ENCODE data around the gene FXYD5.

FXYD5 gene

DNA sequence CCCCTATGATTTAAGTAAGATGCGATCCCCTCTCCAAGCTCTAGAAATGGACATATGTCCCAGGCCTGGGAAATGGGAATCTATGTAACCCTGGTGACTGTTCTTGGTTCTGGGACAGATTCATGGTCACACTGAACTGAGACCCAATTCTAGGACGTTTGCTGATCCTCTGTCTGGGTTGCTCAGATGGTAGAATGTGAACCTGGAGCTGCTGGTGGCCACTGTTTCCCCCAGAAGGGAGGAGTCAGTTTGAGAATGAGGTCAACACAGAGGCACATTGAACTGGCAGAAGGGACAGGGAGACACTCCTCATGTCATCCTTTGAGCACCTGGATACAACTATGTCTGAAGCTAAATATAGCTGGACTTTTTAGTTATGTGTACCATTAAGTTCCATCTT lies 44.9 kb downstream of the FXYD5 start:
- DNase-seq (ENCODE audit: low spot score) (no peak), ATAC-seq (ENCODE audit: low read depth) (no peak)
- TF ChIP-seq, protein P1, sequence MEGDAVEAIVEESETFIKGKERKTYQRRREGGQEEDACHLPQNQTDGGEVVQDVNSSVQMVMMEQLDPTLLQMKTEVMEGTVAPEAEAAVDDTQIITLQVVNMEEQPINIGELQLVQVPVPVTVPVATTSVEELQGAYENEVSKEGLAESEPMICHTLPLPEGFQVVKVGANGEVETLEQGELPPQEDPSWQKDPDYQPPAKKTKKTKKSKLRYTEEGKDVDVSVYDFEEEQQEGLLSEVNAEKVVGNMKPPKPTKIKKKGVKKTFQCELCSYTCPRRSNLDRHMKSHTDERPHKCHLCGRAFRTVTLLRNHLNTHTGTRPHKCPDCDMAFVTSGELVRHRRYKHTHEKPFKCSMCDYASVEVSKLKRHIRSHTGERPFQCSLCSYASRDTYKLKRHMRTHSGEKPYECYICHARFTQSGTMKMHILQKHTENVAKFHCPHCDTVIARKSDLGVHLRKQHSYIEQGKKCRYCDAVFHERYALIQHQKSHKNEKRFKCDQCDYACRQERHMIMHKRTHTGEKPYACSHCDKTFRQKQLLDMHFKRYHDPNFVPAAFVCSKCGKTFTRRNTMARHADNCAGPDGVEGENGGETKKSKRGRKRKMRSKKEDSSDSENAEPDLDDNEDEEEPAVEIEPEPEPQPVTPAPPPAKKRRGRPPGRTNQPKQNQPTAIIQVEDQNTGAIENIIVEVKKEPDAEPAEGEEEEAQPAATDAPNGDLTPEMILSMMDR (IDR thresholded peaks at IDR 0.05; ENCODE audit: poor library complexity, severe bottlenecking): no peak
- H3K27me3 ChIP-seq (ENCODE audit: insufficient read depth, poor library complexity, severe bottlenecking): no peaks in the 10 kb centered on the region
- no peaks in the 10 kb centered on the region for H3K4me1 ChIP-seq (ENCODE audit: insufficient read depth, poor library complexity, severe bottlenecking)
- no peaks in the 10 kb centered on the region for H3K36me3 ChIP-seq (ENCODE audit: low read depth)
- no peak overlapping the region for H3K4me3 ChIP-seq (ENCODE audit: severe bottlenecking)
- no peaks in the 10 kb centered on the region for H3K9me3 ChIP-seq (ENCODE audit: severe bottlenecking)
- H3K27ac ChIP-seq (ENCODE audit: poor library complexity, severe bottlenecking): no peak overlapping the region

DNA sequence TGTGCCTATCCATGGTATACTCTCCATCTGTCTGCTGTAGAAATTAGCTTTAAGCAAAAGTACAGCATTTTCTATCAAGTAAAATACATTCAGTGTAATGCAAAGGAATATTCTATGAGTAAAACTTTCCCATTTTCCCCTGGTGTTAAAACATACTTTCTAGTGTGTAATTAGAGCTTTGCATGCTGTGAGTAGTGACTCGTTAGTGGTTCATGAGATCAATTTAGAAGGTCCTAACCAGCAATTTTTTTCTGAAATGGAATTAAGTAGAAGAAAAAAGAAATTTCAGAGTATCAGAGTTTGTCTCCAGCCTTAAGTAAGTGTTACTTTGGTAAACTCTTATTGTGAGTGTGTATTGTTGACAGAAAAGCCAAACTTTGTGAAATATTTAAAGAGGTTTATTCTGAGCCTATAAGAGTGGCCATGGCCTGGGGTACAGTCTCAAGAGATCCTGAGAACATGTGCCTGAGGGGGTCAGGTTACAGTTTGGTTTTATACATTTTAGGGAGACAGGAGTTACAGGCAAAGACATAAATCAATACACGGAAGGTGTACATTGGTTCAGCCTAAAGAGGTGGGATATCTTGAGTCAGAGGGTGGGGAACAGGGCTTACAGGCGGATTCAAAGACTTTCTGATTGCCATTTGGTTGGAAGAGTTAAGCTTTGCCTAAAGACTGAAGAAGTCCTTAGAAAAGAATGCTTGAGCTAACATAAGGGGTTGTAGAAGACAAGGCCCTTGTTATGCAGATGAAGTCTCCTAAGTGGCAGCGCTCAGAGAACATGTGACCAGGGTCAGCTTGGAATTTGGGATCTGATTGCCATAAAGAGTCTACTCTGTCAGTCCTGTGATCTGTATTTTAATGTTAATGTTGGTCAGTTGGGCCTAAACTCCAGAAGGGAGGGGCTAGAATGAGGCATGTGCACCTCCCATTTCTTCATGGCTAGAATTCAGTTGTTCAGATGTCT lies 48.5 kb downstream of the FXYD5 start:
- Histone ChIP-seq H3K4me3 (ENCODE audit: severe bottlenecking) (no peak overlapping the region), H3K27me3 (ENCODE audit: insufficient read depth, poor library complexity, severe bottlenecking) (no peaks in the 10 kb centered on the region), H3K36me3 (ENCODE audit: low read depth) (no peaks in the 10 kb centered on the region), H3K4me1 (ENCODE audit: insufficient read depth, poor library complexity, severe bottlenecking) (no peaks in the 10 kb centered on the region), H3K27ac (ENCODE audit: poor library complexity, severe bottlenecking) (no peak overlapping the region), H3K9me3 (ENCODE audit: severe bottlenecking) (no peaks in the 10 kb centered on the region)
- DNase-seq (ENCODE audit: low spot score) (no peak), ATAC-seq (ENCODE audit: low read depth) (no peak)
- TF ChIP-seq, protein P1 (IDR thresholded peaks at IDR 0.05; ENCODE audit: poor library complexity, severe bottlenecking): no peak

DNA sequence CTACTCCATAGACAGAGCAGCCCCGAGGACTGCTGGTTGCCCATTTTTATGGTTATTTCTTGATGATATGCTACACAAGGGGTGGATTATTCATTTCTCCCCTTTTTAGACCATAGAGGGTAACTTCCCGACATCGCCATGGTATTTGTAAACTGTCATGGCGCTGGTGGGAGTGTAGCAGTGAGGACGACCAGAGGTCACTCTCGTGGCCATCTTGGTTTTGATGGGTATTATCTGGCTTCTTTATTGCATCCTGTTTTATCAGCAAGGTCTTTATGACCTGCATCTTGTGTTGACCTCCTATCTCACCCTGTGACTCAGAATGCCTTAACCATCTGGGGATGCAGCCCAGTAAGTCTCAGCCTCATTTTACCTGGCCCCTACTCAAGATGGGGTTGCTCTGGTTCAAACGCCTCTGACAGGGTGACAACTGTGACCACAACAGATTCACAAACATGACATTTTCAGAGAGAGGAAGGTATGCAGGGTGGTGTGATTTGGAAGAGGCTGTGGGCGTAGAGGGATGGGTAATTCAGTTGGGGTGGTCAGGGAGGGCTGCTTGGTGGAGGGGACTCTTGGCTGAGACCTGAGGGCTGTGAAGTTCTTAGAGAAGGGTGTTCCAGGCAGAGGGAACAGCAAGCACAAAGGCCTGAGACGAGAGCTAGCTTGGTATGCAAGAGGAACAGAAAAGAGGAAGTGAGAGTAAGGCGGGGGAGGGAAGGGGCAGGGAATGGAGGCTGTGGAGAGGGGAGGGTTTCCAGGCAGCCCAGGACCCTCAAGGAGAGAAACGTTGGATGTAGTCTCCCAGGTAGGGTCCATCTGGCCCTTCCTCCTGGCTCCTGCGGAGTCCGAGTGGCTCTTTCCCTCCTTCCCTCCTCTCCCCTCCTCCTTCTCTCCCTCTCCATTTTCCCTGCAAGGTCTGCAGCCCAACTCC lies 50.5 kb downstream of the FXYD5 start:
- Histone ChIP-seq H3K4me3 (ENCODE audit: severe bottlenecking) (no peak overlapping the region), H3K27me3 (ENCODE audit: insufficient read depth, poor library complexity, severe bottlenecking) (no peaks in the 10 kb centered on the region), H3K4me1 (ENCODE audit: insufficient read depth, poor library complexity, severe bottlenecking) (no peaks in the 10 kb centered on the region), H3K9me3 (ENCODE audit: severe bottlenecking) (no peaks in the 10 kb centered on the region), H3K36me3 (ENCODE audit: low read depth) (no peaks in the 10 kb centered on the region), H3K27ac (ENCODE audit: poor library complexity, severe bottlenecking) (no peak overlapping the region)
- no peak for ATAC-seq (ENCODE audit: low read depth)
- TF ChIP-seq, protein P1 (IDR thresholded peaks at IDR 0.05; ENCODE audit: poor library complexity, severe bottlenecking): no peak
- DNase-seq (ENCODE audit: low spot score): no peak

DNA sequence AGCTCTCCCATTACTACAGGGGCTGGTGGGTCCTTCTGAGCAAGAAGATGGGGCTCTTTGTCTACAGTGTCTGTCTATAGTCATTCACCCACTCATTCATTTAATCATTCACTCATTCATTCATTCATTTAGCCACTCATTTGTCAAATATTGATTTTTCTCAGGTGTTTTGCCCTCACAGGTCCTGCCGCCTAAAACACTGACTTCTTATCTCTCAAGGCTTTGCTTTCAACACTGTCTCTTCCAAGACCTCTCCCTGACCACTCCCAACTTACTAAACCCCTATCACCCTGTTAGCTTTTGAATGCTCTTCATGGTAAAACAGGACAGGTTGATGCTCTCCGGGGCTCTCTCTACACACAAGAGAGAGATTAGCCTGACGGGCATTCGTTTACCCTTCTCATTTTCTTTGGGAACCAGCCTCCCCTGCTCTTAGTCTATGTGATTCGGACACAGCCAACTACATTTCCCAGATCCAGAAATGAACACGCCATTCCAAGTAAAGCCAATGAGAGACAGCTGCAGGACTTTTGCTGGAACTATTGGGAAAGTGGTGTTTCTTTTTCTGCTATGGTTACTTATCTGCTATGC lies 51.3 kb downstream of the FXYD5 start:
- Histone ChIP-seq H3K27me3 (ENCODE audit: insufficient read depth, poor library complexity, severe bottlenecking) (no peaks in the 10 kb centered on the region), H3K36me3 (ENCODE audit: low read depth) (no peaks in the 10 kb centered on the region), H3K27ac (ENCODE audit: poor library complexity, severe bottlenecking) (no peak overlapping the region), H3K4me3 (ENCODE audit: severe bottlenecking) (no peak overlapping the region), H3K9me3 (ENCODE audit: severe bottlenecking) (no peaks in the 10 kb centered on the region), H3K4me1 (ENCODE audit: insufficient read depth, poor library complexity, severe bottlenecking) (no peaks in the 10 kb centered on the region)
- TF ChIP-seq, protein P1 (IDR thresholded peaks at IDR 0.05; ENCODE audit: poor library complexity, severe bottlenecking): no peak
- DNase-seq (ENCODE audit: low spot score) (no peak), ATAC-seq (ENCODE audit: low read depth) (no peak)

Data from RWPE2 (cell line).